Adrenal gland (tissue), 19 donors: ENCODE data around the gene IGIP. TPM values are rescaled to one million over a fixed set of nuclear protein-coding genes. Genes with fewer than 3 reads are reported as not detected.

Source experiments
- DNase-seq, 7 donors: peaks; one replicate each; pipeline ENCODE4 v3.0.0-alpha.2; 2019 to 2020
- H3K27ac ChIP-seq, 5 donors: fragments of 200-600 bp; sonication (generic) in 4 of 5; 1 replicate in 3 of 5; 2 replicates in 2 of 5; pipeline versions ENCODE4 v1.5.1 to v1.8.0; 2016 to 2020; ENCODE audit warnings: mild to moderate bottlenecking in 1 of 5
- H3K27me3 ChIP-seq: fragments of 200-600 bp; 2 replicates; pipeline ENCODE4 v1.8.0; 2021
- H3K36me3 ChIP-seq, 2 donors: fragments of 200-600 bp; replicated peaks in 1 of 2; 1 replicate in 1 of 2; 2 replicates in 1 of 2; pipeline versions ENCODE4 v1.5.1 to v1.8.0; 2018 to 2022
- H3K4me1 ChIP-seq, 2 donors: fragments of 200-600 bp; replicated peaks in 1 of 2; 1 replicate in 1 of 2; 2 replicates in 1 of 2; pipeline versions ENCODE4 v1.5.1 to v1.8.0; 2018 to 2021
- H3K4me3 ChIP-seq, 4 donors: fragments of 200-600 bp; sonication (generic) in 3 of 4; one replicate each; pipeline ENCODE4 v1.5.1; 2016 to 2018
- H3K9me3 ChIP-seq, 3 donors: fragments of 200-600 bp; sonication (generic) in 1 of 3; replicated peaks in 1 of 3; 1 replicate in 2 of 3; 2 replicates in 1 of 3; pipeline versions ENCODE4 v1.5.1 to v1.8.0; 2016 to 2021
- POLR2A ChIP-seq, 2 donors: fragments of 450-650 bp; IDR thresholded peaks; one replicate each; pipeline ENCODE4 v1.6.1; 2017; ENCODE audit warnings: antibody characterized with exemption in 2 of 2, mild to moderate bottlenecking in 2 of 2, moderate library complexity in 1 of 2
- WGBS, 4 donors: extraction: QIAGEN DNeasy Blood & Tissue Kit in 2 of 4; methylation state at CpG; one replicate each; pipeline versions ENCODE4 v1.1.5 to v1.1.7; 2013 to 2017; 5-methylcytosine and 5-hydroxymethylcytosine counted together
- intact Hi-C, 2 donors: fragments of 100-400 bp; cut with DNase I; formaldehyde crosslinking; loops; one replicate each; pipeline versions ENCODE4 v1.14.1 to v1.15.0; 2022 to 2023
- long read RNA-seq, 10 donors: library from polyadenylated mRNA in 3 of 10; unstranded in 2 of 10; stranded (forward) in 1 of 10; transcript quantifications; one replicate each; pipeline ENCODE4 v2.0.0 and lab custom pipeline, GENCODE V29; 2021 to 2026
- polyA plus RNA-seq, 3 donors: library from polyadenylated mRNA; stranded (reverse); fragments of 200-250 nt in 2 of 3; fragments of 350-450 nt in 1 of 3; fragmentation: Illumina TruSeq in 1 of 3; extraction: RNeasy Lipid Tissue Mini Kit (QIAGEN cat#74804) in 1 of 3; gene quantifications; one replicate each; pipeline ENCODE4 v1.2.3, GENCODE V29; 2013 to 2014
- total RNA-seq, 9 donors: library from RNA; depleted of rRNA in 4 of 9; stranded (reverse); fragments of >200 nt in 4 of 9; fragments of 120-200 nt in 1 of 9; fragmentation: NEBNext Ultra II Directional in 1 of 9; extraction: Animal tissue kit (Norgen Biotek cat#: 25700) in 1 of 9; gene quantifications; one replicate each; pipeline versions ENCODE4 v1.1.0 to v1.2.4, GENCODE V29; 2013 to 2023
- TF ChIP-seq, protein P1 (sequence below), 6 experiments: fragments of 450-650 bp in 4 of 6; fragments of 200-600 bp in 2 of 6; sonication (generic) in 1 of 6; IDR thresholded peaks; 1 replicate in 5 of 6; 2 replicates in 1 of 6; pipeline versions ENCODE4 v1.5.1 to v1.8.0; 2016 to 2021; ENCODE audit warnings: antibody characterized with exemption in 6 of 6, mild to moderate bottlenecking in 2 of 6, moderate library complexity in 1 of 6
- donor health status: healthy with polysubstance abuse.
- donor health status: Bipolar disorder and iron deficiency.
- donor health status: DM: yes; HTN: yes; CAD: no.
- donor health status: DM: no; HTN: no; CAD: no.
- donor health status: DM: no; HTN: no; CAD: no.
- donor health status: DM: yes; HTN: yes; CAD: no.

IGIP gene
- 10 to 100 TPM in 7 of 9 donors, 1 to 10 TPM in 2; 8.8 to 25.9 (median 12.9) TPM for total RNA-seq
- 10 to 100 TPM in 2 of 3 donors, 1 to 10 TPM in 1; 5.6 to 14.8 (median 10.9) TPM for polyA plus RNA-seq
- long read RNA-seq, donor 1, transcript IGIP-201 (1 exons, 3,458 nt): major isoform, 8 of 8 reads
- long read RNA-seq, donor 1, partial matches to known transcripts: 0 of 8 reads
- long read RNA-seq, donor 1, other reads (novel, unspliced or antisense): 0 of 8 reads
- long read RNA-seq, donor 2, transcript IGIP-201 (1 exons, 3,458 nt): major isoform, 5 of 5 reads
- long read RNA-seq, donor 2, partial matches to known transcripts: 0 of 5 reads
- long read RNA-seq, donor 2, other reads (novel, unspliced or antisense): 0 of 5 reads
- long read RNA-seq, donor 3, partial matches to known transcripts: 0 of 1 reads
- long read RNA-seq, donor 3, other reads (novel, unspliced or antisense): 0 of 1 reads
- long read RNA-seq, donor 4: 0 reads
- long read RNA-seq, donor 5, partial matches to known transcripts: 0 of 1 reads
- long read RNA-seq, donor 5, other reads (novel, unspliced or antisense): 0 of 1 reads
- long read RNA-seq, donor 6: 0 reads
- long read RNA-seq, donor 7, partial matches to known transcripts: 0 of 3 reads
- long read RNA-seq, donor 7, other reads (novel, unspliced or antisense): 0 of 3 reads
- long read RNA-seq, donor 8, partial matches to known transcripts: 0 of 4 reads
- long read RNA-seq, donor 8, other reads (novel, unspliced or antisense): 0 of 4 reads
- long read RNA-seq, donor 9, transcript IGIP-201 (1 exons, 3,458 nt): major isoform, 12 of 12 reads
- long read RNA-seq, donor 9, partial matches to known transcripts: 0 of 12 reads
- long read RNA-seq, donor 9, other reads (novel, unspliced or antisense): 0 of 12 reads
- long read RNA-seq, donor 10, partial matches to known transcripts: 0 of 1 reads
- long read RNA-seq, donor 10, other reads (novel, unspliced or antisense): 0 of 1 reads

DNA sequence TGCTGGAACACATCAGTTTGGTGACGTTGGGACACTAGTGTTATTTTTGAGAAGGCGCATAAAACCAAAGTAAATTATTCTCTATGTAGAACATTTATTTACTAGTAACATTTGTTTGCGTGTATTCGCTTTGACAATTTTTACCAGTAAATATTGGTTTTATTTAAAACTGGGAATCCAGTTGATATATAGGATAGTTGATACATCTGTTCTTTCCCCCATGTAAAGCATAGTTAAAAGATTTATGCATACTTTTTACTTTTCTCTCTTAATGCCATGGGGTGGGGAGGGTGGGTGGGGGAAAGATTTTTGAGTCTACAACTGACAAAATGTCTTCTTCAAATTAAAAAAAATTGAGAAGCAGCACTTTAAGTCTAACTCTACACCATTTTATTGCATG lies at the start of gene IGIP:
TSS of gene IGIP (plus strand) at position 301 of the 400 bp plus-strand sequence. CDS start 2,540 bp downstream, outside the sequence.
- Histone ChIP-seq H3K36me3 (no peaks in the 10 kb centered on the region), H3K4me1 (peaks cover 15 to 17% of the 10 kb centered on the region in 2 donors), H3K27me3 (no peaks in the 10 kb centered on the region), H3K4me3 (no peak within 1 kb of the TSS), H3K27ac (no peak within 1 kb of the TSS), H3K9me3 (no peaks in the 10 kb centered on the region)
- no peak for DNase-seq
- no peak for TF ChIP-seq POLR2A (IDR thresholded peaks at IDR 0.05)
- TF ChIP-seq, protein P1, sequence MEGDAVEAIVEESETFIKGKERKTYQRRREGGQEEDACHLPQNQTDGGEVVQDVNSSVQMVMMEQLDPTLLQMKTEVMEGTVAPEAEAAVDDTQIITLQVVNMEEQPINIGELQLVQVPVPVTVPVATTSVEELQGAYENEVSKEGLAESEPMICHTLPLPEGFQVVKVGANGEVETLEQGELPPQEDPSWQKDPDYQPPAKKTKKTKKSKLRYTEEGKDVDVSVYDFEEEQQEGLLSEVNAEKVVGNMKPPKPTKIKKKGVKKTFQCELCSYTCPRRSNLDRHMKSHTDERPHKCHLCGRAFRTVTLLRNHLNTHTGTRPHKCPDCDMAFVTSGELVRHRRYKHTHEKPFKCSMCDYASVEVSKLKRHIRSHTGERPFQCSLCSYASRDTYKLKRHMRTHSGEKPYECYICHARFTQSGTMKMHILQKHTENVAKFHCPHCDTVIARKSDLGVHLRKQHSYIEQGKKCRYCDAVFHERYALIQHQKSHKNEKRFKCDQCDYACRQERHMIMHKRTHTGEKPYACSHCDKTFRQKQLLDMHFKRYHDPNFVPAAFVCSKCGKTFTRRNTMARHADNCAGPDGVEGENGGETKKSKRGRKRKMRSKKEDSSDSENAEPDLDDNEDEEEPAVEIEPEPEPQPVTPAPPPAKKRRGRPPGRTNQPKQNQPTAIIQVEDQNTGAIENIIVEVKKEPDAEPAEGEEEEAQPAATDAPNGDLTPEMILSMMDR (IDR thresholded peaks at IDR 0.05): no peak
- 94 to 98% (median 96%) methylated on average over 4 of the region's 4 CpGs for WGBS, 4 donors
- intact Hi-C loops: no loop called here

DNA sequence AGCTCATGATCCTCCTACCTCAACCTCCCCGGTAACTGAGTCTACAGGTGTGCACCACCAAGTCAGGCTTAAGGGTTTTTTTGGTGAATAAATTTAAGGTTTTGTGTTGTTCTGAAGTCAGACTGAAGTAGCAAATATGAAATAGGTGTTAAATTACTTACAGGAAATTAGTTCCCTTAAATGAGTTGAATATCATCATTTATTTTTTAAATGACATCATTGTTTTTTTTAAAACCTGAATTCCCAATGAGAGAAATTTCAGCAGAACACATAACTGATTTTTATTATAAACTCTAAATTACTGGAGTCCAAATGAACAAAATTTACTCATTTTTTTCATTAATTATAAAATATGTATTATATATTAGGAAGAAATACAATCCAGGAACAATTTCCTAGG lies 49.6 kb upstream of the IGIP start:
- Histone ChIP-seq H3K9me3 (no peaks in the 10 kb centered on the region), H3K4me1 (no peaks in the 10 kb centered on the region), H3K36me3 (no peaks in the 10 kb centered on the region), H3K4me3 (no peak overlapping the region), H3K27me3 (no peaks in the 10 kb centered on the region), H3K27ac (no peak overlapping the region)
- no peak for DNase-seq
- intact Hi-C loops: loop anchor here in 1 of 2 donors (10.0 kb wide), 1 partner anchor 269 kb away; the partner anchor contains the start of gene HBEGF
- TF ChIP-seq, protein P1 (IDR thresholded peaks at IDR 0.05): no peak
- no peak for TF ChIP-seq POLR2A (IDR thresholded peaks at IDR 0.05)
- 86 to 100% (median 91%) methylated on average over 1 of the region's 1 CpG for WGBS, 4 donors

DNA sequence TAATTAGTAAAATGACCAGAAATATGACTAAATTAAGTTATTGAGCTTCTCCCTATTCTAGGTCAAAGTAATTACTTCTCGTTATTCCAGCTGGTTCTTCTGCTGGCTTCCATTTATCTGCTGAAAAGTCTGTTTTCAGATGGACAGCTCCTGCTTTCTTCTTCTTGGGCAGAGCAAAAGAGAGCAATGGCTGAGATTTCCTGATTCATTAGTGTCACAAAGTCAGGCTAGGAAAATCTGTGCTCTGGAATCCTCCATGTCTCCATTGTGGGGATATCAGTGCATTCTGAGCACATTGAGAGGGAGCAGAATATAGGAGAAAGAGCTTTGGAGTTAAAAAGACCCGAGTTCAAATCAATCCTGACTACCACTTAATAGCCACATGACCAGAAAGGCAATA lies 48.9 kb upstream of the IGIP start:
- Histone ChIP-seq H3K36me3 (no peaks in the 10 kb centered on the region), H3K4me3 (no peak overlapping the region), H3K4me1 (no peaks in the 10 kb centered on the region), H3K27me3 (no peaks in the 10 kb centered on the region), H3K27ac (no peak overlapping the region), H3K9me3 (no peaks in the 10 kb centered on the region)
- DNase-seq: no peak
- intact Hi-C loops: loop anchor here in 1 of 2 donors (10.0 kb wide), 1 partner anchor 268 kb away; the partner anchor contains the start of gene HBEGF
- 51 to 65% (median 55%) methylated on average over 2 of the region's 2 CpGs for WGBS, 4 donors
- TF ChIP-seq POLR2A (IDR thresholded peaks at IDR 0.05): no peak
- TF ChIP-seq, protein P1 (IDR thresholded peaks at IDR 0.05): no peak

DNA sequence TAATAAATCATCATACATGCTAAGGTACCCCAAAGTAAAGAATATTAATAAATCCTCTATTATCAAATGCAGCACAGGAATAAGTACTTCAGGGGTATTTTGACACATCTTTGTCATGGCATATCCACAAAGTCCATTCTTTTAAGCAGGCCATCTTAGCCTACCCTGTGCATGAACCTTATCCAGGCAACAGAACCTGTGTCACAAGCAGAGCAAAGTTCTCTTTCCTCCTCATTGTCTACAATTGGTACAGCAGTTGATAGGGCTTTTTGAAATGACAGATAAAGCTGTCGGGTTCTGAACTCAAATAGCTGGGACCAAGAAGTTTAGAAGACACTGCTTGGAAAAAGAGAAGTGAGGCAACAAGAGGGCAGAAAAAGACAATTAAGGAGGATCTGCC lies 42.6 kb upstream of the IGIP start:
- no peak for TF ChIP-seq POLR2A (IDR thresholded peaks at IDR 0.05)
- TF ChIP-seq, protein P1 (IDR thresholded peaks at IDR 0.05): no peak
- WGBS, 4 donors: 88 to 100% (median 91%) methylated on average over 1 of the region's 1 CpG
- no peak for DNase-seq
- H3K9me3 ChIP-seq: no peaks in the 10 kb centered on the region
- H3K27ac ChIP-seq: no peak overlapping the region
- no peak overlapping the region for H3K4me3 ChIP-seq
- intact Hi-C loops: loop anchor here in 1 of 2 donors (5.0 kb wide), 1 partner anchor 64 kb away; no protein-coding TSS in a partner anchor
- no peaks in the 10 kb centered on the region for H3K4me1 ChIP-seq
- H3K36me3 ChIP-seq: no peaks in the 10 kb centered on the region
- H3K27me3 ChIP-seq: no peaks in the 10 kb centered on the region
